HG02840 (cell line): Measurements from ENCODE around the gene EIF2AK2.
"Not testable (repeated sequence)": the region's sequence is repeated elsewhere in the genome, so short reads cannot be mapped to it uniquely, and the experiment has no call there.

Source experiments
- ATAC-seq: cut with Tn5 transposase; IDR thresholded peaks from one replicate; pipeline ENCODE4 v1.9.1; 2021; ENCODE audit warnings: mild to moderate bottlenecking, moderate library complexity, moderate number of reproducible peaks; ENCODE audit not compliant: unreplicated experiment, low FRiP score

The EIF2AK2 gene

GRCh38 chr2:37156857-37157714 is at the start of gene EIF2AK2:
TSS of gene EIF2AK2 (minus strand) at chr2:37156980. CDS start at chr2:37147806, 9,174 bp downstream.
- peak; percentile 77 for ATAC-seq

GRCh38 chr2:37205689-37206341 is 49.0 kb upstream of the EIF2AK2 start:
- ATAC-seq = no peak

- ATAC-seq = not testable (repeated sequence)
These were observed 48.4 kb upstream of the EIF2AK2 start for GRCh38 chr2:37205071-37205661.

DNA sequence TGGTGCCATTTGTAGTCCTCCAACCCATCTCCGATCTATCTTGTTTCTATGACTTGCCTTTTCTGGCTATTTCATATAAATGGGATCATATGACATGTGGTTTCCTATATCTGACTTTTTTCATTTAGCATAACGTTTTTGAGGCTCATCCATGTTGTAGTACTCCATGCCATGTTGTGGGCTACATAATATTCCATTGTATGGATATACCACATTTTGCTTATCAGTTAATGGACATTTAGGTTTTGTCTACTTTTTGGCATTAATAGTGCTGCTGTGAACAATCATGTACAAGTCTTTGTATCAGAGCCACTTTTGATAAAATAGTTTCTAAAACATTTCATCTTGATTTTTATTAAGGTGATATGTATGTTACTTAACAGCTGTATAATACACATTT is 46.9 kb upstream of the EIF2AK2 start:
- no peak for ATAC-seq

- ATAC-seq = no peak
These were observed 45.0 kb upstream of the EIF2AK2 start for GRCh38 chr2:37201766-37202165.

- no peak for ATAC-seq
These were observed 44.4 kb upstream of the EIF2AK2 start for GRCh38 chr2:37201208-37201607.

DNA sequence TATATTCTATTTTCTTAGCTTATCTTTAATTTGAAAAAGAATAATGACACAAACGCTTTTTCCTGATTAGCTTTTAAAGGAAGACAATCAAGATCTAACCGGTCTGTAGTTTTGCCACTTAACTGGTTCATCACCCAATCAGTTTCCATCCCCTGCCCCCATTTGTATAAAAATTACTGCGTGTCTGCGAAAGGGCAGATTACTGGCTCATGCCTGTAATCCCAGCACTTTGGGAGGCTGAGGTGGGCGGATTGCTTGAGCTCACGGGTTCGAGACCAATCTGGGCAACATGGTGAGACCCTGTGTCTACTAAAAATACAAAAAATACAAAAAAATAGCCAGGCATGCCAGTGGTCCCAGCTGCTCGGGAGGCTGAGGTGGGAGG is 41.9 kb upstream of the EIF2AK2 start:
- ATAC-seq = no peak

GRCh38 chr2:37196320-37197195 is 39.8 kb upstream of the EIF2AK2 start, which contains the start of gene CEBPZOS:
TSS of gene CEBPZOS (plus strand) at chr2:37196496. CDS start at chr2:37199705, 3,209 bp downstream.
- peak; percentile 73 for ATAC-seq

- not testable (repeated sequence) for ATAC-seq
These were observed 39.1 kb upstream of the EIF2AK2 start for GRCh38 chr2:37195862-37196319.

GRCh38 chr2:37192551-37192950 is 35.8 kb upstream of the EIF2AK2 start:
- no peak for ATAC-seq

- ATAC-seq = no peak
These were observed 35.0 kb upstream of the EIF2AK2 start for GRCh38 chr2:37191747-37192146.

DNA sequence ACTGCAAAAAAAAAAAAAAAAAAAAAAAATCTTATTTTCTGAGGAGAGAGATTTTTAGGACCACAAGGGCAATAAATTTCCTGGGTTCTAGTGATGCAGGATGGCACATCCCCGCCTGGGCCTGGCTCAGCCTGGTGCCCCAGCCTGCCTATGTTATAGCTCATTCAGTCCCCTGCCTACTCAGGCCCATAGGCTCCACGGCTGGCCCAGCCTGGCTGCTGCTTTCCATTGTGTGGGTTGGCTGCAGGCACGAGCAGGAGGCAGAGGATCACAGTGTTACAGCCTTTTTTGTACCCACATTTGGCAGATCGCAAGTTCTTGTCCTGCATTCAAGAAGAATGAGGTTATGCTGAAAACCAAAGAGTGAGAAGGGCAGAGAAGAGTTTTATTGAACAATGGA is 34.5 kb upstream of the EIF2AK2 start:
- no peak for ATAC-seq

GRCh38 chr2:37190290-37190689 is 33.5 kb upstream of the EIF2AK2 start:
- ATAC-seq = no peak

GRCh38 chr2:37189452-37190153 is 32.8 kb upstream of the EIF2AK2 start:
- no peak for ATAC-seq

- no peak for ATAC-seq
These were observed 31.8 kb upstream of the EIF2AK2 start, which contains the start of gene SULT6B1 for GRCh38 chr2:37188570-37188969. TSS of gene SULT6B1 (minus strand) at chr2:37188670. CDS start at chr2:37188640, 30 bp downstream.

DNA sequence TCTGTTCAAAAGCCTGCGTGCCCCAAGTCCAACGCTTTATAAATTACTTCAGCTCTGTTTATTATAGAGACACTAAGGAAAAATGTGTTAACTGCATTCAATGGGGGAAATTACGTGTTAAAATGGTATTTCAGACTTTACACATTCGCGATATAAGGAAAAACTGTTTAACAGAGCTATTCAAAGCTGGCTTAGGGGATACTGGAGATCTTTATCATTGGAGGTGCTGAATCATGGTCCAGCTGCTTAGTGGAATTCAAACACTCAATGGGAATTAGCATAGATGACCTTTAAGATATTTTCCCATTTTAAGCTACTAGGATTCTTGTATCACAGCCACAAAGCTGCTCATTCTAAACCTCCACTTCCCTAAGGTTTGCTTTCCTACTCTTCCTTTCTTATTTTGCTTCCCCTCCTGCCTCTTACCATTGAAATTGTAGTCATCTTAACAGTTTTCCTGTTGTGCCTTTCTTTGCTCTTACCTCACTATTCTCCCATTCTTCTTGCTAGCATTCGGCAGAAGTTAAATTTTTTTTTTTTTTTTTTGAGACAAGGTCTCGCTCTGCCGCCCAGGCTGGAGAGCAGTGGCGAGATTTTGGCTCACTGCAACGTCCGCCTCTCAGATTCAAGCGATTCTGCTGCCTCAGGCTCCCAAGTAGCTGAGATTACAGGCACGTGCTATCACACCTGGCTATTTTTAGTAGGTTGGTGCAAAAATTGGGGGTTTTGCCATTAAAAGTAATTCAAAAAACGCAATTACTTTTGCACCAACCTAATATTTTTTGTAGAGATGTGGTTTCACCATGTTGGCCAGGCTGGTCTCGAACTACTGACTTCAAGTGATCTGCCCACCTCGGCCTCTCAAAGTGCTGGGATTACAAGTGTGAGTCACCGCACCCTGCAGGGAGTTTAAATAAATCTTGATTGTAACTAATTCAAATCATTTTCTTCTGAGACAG is 25.2 kb upstream of the EIF2AK2 start:
- no peak for ATAC-seq

- ATAC-seq = no peak
These were observed 23.9 kb upstream of the EIF2AK2 start for GRCh38 chr2:37180640-37181039.

DNA sequence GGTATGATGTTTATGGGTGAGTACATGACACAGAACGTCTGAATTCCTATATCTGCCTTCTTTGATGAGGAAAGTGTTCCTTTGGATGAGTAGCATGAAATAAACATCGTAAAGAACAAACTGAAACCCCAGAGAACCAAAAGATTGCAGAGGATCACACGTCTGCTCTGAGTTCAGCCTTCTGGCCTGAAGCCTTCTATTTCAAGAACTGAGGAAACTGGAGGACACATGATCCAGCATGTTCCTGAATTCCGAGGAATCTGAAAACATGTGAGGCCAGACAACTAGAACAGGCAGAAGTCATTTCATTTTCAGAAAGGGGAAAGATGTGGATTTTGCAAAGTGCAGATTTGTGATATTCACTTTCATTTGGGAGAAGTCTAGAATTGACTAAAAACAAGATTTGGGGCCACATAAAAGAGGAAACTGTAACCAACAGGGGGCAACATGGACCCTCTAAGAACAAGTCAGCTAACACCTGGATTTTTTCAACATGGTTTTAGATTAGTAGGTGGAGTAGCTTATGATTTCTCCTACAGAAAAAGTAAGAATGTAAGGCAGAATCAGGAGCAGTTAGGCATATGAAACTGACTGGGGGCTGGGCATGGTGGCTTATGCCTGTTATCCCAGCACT is 23.3 kb upstream of the EIF2AK2 start:
- ATAC-seq = no peak
